ENCODE results near the gene PLPPR3.
A peak's percentile ranks its signal among the peaks of the same experiment; 100 is the strongest.
"Not testable (repeated sequence)": the region's sequence is repeated elsewhere in the genome, so short reads cannot be mapped to it uniquely, and the experiment has no call there.

The PLPPR3 gene

DNA sequence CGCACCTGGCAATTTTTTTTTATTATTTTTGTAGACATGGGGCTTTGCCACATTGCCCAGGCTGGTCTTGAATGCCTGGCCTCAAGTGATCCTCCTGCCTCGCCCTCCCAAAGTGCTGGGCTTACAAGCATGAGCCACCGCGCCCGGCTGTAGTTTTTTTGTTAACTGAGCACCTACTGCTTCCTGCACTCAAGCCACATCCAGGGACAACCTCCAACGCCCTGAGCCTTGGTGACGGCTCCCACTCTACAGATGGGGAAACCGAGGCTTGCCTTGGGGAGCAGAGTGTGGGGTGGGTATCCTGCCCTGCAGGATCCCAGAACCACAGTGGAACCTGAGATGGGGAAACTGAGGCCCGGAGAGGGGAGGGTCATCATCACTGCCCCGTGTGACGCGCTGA is 33.4 kb upstream of the PLPPR3 start:
- intact Hi-C loops (cut with DNase I), result loop anchor here (5.0 kb wide), 1 partner anchor 67 kb away; no protein-coding TSS in a partner anchor
- DNase-seq, result no peak

GRCh38 chr19:854549-854948 is 32.8 kb upstream of the PLPPR3 start:
- DNase-seq, result no peak
- intact Hi-C loops (cut with DNase I), result no loop called here

DNA sequence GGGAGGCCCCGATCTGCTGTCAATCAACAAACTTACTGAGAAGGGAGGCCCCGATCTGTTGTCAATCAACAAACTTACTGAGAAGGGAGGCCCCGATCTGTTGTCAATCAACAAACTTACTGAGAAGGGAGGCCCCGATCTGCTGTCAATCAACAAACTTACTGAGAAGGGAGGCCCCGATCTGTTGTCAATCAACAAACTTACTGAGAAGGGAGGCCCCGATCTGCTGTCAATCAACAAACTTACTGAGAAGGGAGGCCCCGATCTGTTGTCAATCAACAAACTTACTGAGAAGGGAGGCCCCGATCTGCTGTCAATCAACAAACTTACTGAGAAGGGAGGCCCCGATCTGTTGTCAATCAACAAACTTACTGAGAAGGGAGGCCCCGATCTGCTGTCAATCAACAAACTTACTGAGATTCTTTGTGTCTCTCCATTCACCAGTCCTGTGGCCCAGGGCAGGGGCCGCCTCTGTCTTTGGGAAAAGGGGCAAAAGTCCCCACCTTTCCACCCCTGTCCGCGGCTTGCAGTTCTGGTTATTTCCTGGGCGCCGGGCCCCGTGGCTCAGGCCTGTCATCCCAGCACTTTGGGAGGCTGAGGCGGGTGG is 32.0 kb upstream of the PLPPR3 start:
- intact Hi-C loops (cut with DNase I); DNase-seq: not testable (repeated sequence)

GRCh38 chr19:853014-853585 is 31.3 kb upstream of the PLPPR3 start:
- no peak for DNase-seq
- intact Hi-C loops (cut with DNase I), result no loop called here

GRCh38 chr19:852136-853013 is 30.6 kb upstream of the PLPPR3 start, which contains the start of gene ELANE:
Gene ELANE, plus strand, starts transcription at chr19:852303. Its CDS starts 26 bp downstream, at chr19:852329.
- DNase-seq, result no peak
- intact Hi-C loops (cut with DNase I), result no loop called here

- no peak for DNase-seq
- intact Hi-C loops (cut with DNase I), result no loop called here
Measured at GRCh38 chr19:850979-851335, 29.2 kb upstream of the PLPPR3 start.

GRCh38 chr19:850221-850978 is 28.6 kb upstream of the PLPPR3 start:
- intact Hi-C loops (cut with DNase I), result no loop called here
- DNase-seq, result peak in 20 of 42 donors; percentile 19 to 72 (median 47)

GRCh38 chr19:849195-849594 is 27.4 kb upstream of the PLPPR3 start:
- DNase-seq; intact Hi-C loops (cut with DNase I): not testable (repeated sequence)

- intact Hi-C loops (cut with DNase I), result no loop called here
- no peak for DNase-seq
Measured at GRCh38 chr19:848386-848921, 26.7 kb upstream of the PLPPR3 start.

DNA sequence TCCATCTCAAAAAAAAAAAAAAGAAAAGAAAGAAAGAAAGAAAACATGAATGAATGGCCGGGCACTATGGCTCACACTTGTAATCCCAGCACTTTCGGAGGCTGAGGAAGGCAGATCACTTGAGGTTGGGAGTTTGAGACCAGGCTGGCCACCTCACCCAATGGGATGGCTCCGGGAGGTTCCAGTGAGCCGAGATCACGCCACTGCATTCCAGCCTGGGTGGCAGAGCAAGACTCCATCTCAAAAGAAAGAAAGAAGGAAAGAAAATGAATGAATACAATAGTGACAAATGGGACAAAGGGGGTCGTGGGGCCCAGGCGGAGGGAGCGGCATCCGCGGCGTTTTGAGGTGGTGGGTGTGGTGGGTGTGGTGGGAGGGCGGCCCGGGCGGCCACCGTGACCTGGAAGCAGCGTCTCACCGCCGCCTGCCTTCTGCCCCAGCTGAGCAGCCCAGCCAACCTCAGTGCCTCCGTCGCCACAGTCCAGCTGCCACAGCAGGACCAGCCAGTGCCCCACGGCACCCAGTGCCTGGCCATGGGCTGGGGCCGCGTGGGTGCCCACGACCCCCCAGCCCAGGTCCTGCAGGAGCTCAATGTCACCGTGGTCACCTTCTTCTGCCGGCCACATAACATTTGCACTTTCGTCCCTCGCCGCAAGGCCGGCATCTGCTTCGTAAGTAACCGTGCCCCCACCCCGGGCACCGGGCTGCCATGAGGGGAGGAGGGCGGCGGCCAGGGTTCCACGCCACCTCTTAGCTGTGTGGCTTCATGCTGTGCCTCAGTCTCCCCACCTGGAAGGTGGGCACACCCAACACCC is 24.2 kb upstream of the PLPPR3 start:
- intact Hi-C loops (cut with DNase I), result no loop called here
- no peak for DNase-seq

DNA sequence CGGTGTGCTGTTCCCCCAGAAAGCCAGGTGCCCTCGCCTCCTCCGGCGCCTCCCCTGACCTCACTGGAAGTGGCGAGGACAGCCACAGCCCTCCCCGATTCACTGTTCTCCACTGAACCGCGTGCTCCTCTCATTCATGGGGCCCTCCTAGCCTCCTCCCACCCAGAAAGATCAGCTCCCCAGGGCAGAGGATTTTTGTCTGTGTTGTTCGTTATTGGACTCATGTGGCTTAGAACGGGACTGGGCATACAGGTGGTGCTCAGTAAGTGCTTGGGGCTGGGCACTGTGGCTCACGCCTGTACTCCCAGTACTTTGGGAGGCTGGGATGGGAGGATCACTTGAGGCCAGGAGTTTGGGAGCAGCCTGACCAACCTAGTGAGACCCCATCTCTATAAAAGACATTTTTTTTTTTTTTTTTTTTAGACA is 22.8 kb upstream of the PLPPR3 start:
- DNase-seq, result peak in 4 of 42 donors; percentile 18 to 49 (median 31)
- intact Hi-C loops (cut with DNase I), result no loop called here

- intact Hi-C loops (cut with DNase I), result no loop called here
- no peak for DNase-seq
Measured at GRCh38 chr19:843836-844545, 22.2 kb upstream of the PLPPR3 start.

DNA sequence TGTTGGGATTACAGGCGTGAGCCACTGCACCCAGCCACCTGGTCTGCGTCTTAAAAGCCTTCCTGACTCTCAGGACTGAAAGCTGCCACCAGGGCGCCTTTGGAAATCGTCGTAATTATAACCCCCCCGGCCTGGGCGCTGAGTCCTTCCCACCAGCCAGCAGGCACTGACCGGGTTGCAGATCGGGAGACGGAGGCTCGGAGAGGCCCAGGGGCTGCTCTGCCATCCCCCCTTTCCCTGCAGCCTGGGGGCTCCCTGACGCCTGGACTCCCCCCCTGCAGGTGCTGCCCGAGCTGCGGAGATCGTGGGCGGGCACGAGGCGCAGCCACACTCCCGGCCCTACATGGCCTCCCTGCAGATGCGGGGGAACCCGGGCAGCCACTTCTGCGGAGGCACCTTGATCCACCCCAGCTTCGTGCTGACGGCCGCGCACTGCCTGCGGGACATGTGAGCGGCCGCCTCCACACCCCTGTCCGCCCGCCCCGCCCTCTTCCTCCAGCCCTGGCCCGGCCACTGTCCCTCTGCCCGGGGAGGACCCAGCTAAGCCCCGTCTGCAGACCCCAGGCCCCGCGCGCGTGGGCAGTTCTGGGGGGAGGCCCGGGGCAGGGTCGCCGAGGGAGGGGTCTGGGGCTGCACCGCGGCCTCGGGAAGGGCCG is 21.6 kb upstream of the PLPPR3 start:
- DNase-seq, result peak in 5 of 42 donors; percentile 25 to 58 (median 38)
- intact Hi-C loops (cut with DNase I), result no loop called here

GRCh38 chr19:842802-843179 is 21.0 kb upstream of the PLPPR3 start:
- intact Hi-C loops (cut with DNase I); DNase-seq: not testable (repeated sequence)

DNA sequence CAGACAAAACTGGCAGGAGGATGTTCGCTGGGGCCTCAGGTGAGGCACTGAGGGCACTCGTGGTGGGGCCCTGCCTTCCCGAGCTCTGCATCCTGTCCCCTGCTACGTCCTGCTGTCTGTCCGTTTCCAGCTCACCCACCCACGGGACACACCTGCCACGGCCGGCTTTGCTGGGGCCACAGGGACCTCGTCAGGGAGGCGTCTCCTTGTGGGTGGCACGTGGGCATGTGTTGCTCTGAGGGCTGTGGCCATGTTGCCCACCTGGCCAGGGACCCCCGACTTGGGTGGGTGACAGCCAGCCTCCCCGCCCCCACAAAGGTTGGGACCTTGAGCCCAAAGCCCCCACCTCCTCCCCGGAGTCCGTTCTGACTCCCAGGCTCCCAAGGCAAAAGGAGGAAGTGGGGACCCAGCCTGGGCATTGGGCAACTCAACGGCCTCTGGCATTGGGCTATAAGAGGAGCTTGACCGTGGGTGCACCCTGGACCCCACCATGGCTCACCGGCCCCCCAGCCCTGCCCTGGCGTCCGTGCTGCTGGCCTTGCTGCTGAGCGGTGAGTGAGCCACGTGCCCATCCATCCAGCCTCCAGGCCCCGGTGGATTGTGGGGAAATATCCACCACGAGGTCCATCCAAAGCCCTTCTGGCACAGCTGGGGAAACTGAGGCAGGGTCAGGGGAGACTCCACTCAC is 18.9 kb upstream of the PLPPR3 start, which contains the start of gene PRTN3:
Gene PRTN3, plus strand, starts transcription at position 481 of the 688 bp plus-strand sequence. Its CDS starts 10 bp downstream, at position 491.
- intact Hi-C loops (cut with DNase I), result no loop called here
- no peak for DNase-seq

DNA sequence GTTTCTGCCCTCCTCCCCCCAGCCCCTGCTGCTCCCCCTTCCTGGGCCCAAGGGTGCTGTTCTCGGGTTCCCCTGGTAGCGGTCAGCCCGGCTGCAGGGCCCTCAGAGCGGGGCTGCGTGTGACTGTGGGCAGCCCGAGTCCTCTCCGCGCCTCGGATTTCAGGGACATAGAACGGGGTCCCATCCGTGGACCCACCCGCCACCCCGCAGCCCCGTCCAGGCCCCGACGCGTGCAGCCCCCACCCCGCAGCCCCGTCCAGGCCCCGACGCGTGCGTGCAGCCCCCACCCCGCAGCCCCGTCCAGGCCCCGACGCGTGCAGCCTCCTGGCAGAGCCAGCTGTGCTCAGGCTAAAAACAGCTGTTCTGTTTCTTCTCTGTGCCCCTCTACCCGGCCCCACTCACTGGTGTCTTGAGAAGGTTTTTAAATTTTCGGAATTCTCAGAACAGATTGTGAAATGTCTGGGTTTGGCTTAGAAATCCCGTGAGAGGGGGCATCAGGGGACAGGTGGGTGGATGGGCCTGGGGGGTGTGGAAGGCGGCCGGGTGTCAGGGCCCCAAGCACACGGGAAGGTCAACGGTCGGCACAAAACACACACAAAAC is 13.6 kb upstream of the PLPPR3 start:
- no peak for DNase-seq
- intact Hi-C loops (cut with DNase I), result no loop called here

Measured in head of caudate nucleus (tissue), 42 donors.